ENCODE measurements around the gene TMEM128.
"Not testable (repeated sequence)": the region's sequence is repeated elsewhere in the genome, so short reads cannot be mapped to it uniquely, and the experiment has no call there.

Gene TMEM128

GRCh38 chr4:4203688-4204400 lies 44.2 kb downstream of the TMEM128 start:
- no peak for DNase-seq
- Mint-ChIP-seq H3K4me1 (ENCODE audit: low read depth in 2 of 2) (no peaks in the 10 kb centered on the region), H3K9me3 (no peaks in the 10 kb centered on the region), H3K27ac (no peak overlapping the region), H3K27me3 (peaks cover 54 to 71% of the 10 kb centered on the region in 2 donors), H3K4me3 (no peak overlapping the region), H3K36me3 (ENCODE audit: insufficient read depth) (peaks cover 6% of the 10 kb centered on the region)
- no peak for ATAC-seq (replicated peaks)

- ATAC-seq (replicated peaks), result no peak
- H3K27me3 Mint-ChIP-seq, result peaks cover 51 to 70% of the 10 kb centered on the region in 2 donors
- no peaks in the 10 kb centered on the region for H3K9me3 Mint-ChIP-seq
- H3K4me3 Mint-ChIP-seq, result no peak overlapping the region
- H3K4me1 Mint-ChIP-seq (ENCODE audit: low read depth in 2 of 2), result no peaks in the 10 kb centered on the region
- H3K36me3 Mint-ChIP-seq (ENCODE audit: insufficient read depth), result peaks cover 6% of the 10 kb centered on the region
- no peak overlapping the region for H3K27ac Mint-ChIP-seq
- DNase-seq, result no peak
Observed at GRCh38 chr4:4202510-4202909, 45.5 kb downstream of the TMEM128 start.

GRCh38 chr4:4200624-4201023 lies 47.4 kb downstream of the TMEM128 start:
- H3K4me1 Mint-ChIP-seq (ENCODE audit: low read depth in 2 of 2), result no peaks in the 10 kb centered on the region
- H3K27me3 Mint-ChIP-seq, result peaks cover 47 to 69% of the 10 kb centered on the region in 2 donors
- no peak overlapping the region for H3K4me3 Mint-ChIP-seq
- DNase-seq (no peak), ATAC-seq (replicated peaks) (no peak)
- H3K36me3 Mint-ChIP-seq (ENCODE audit: insufficient read depth), result peaks cover 3% of the 10 kb centered on the region
- H3K27ac Mint-ChIP-seq, result no peak overlapping the region
- H3K9me3 Mint-ChIP-seq, result no peaks in the 10 kb centered on the region

GRCh38 chr4:4195354-4195753 lies 52.7 kb downstream of the TMEM128 start:
- peaks cover 64 to 75% of the 10 kb centered on the region in 2 donors for H3K27me3 Mint-ChIP-seq
- ATAC-seq (replicated peaks), result no peak
- no peaks in the 10 kb centered on the region for H3K36me3 Mint-ChIP-seq (ENCODE audit: insufficient read depth)
- H3K4me1 Mint-ChIP-seq (ENCODE audit: low read depth in 2 of 2), result peaks cover 2 to 3% of the 10 kb centered on the region in 2 donors
- H3K9me3 Mint-ChIP-seq, result no peaks in the 10 kb centered on the region
- H3K27ac Mint-ChIP-seq, result no peak overlapping the region
- no peak overlapping the region for H3K4me3 Mint-ChIP-seq
- no peak for DNase-seq

GRCh38 chr4:4188557-4188956 lies 59.5 kb downstream of the TMEM128 start:
- H3K36me3 Mint-ChIP-seq (ENCODE audit: insufficient read depth); ATAC-seq (replicated peaks); H3K4me1 Mint-ChIP-seq (ENCODE audit: low read depth in 2 of 2); H3K27ac Mint-ChIP-seq; DNase-seq; H3K4me3 Mint-ChIP-seq; H3K9me3 Mint-ChIP-seq: not testable (repeated sequence)
- peaks cover 58 to 75% of the 10 kb centered on the region in 2 donors for H3K27me3 Mint-ChIP-seq

All from effector memory CD8-positive, alpha-beta T cell (primary cell).